ENCODE results near the gene MOBP. TPM values are rescaled to one million over a fixed set of nuclear protein-coding genes. Genes with fewer than 3 reads are reported as not detected.

MOBP gene
- total RNA-seq, 4 donors from 2014 or later: not detected

GRCh38 chr3:39476783-39477182, 9.3 kb downstream of the MOBP start:
- H3K27ac ChIP-seq: no peak overlapping the region
- H3K4me3 ChIP-seq: no peak overlapping the region
- DNase-seq: no peak
- no peaks in the 10 kb centered on the region for H3K4me1 ChIP-seq
- TF ChIP-seq, protein P1, sequence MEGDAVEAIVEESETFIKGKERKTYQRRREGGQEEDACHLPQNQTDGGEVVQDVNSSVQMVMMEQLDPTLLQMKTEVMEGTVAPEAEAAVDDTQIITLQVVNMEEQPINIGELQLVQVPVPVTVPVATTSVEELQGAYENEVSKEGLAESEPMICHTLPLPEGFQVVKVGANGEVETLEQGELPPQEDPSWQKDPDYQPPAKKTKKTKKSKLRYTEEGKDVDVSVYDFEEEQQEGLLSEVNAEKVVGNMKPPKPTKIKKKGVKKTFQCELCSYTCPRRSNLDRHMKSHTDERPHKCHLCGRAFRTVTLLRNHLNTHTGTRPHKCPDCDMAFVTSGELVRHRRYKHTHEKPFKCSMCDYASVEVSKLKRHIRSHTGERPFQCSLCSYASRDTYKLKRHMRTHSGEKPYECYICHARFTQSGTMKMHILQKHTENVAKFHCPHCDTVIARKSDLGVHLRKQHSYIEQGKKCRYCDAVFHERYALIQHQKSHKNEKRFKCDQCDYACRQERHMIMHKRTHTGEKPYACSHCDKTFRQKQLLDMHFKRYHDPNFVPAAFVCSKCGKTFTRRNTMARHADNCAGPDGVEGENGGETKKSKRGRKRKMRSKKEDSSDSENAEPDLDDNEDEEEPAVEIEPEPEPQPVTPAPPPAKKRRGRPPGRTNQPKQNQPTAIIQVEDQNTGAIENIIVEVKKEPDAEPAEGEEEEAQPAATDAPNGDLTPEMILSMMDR (IDR thresholded peaks at IDR 0.05): no peak
- TF ChIP-seq POLR2A (IDR thresholded peaks at IDR 0.05): no peak
- no peaks in the 10 kb centered on the region for H3K27me3 ChIP-seq
- H3K36me3 ChIP-seq: no peaks in the 10 kb centered on the region
- peaks cover 0 to 8% (median 0%) of the 10 kb centered on the region in 4 donors for H3K9me3 ChIP-seq

- H3K4me3 ChIP-seq: no peak overlapping the region
- peaks cover 0 to 8% (median 0%) of the 10 kb centered on the region in 4 donors for H3K9me3 ChIP-seq
- no peak overlapping the region for H3K27ac ChIP-seq
- no peak for DNase-seq
- no peaks in the 10 kb centered on the region for H3K27me3 ChIP-seq
- H3K36me3 ChIP-seq: no peaks in the 10 kb centered on the region
- TF ChIP-seq POLR2A (IDR thresholded peaks at IDR 0.05): no peak
- TF ChIP-seq, protein P1 (IDR thresholded peaks at IDR 0.05): no peak
- no peaks in the 10 kb centered on the region for H3K4me1 ChIP-seq
Observed at GRCh38 chr3:39478226-39478625, 10.7 kb downstream of the MOBP start.

GRCh38 chr3:39479701-39480414, 12.4 kb downstream of the MOBP start:
- H3K36me3 ChIP-seq: no peaks in the 10 kb centered on the region
- H3K4me3 ChIP-seq: no peak overlapping the region
- TF ChIP-seq, protein P1 (IDR thresholded peaks at IDR 0.05): no peak
- TF ChIP-seq POLR2A (IDR thresholded peaks at IDR 0.05): no peak
- H3K4me1 ChIP-seq: no peaks in the 10 kb centered on the region
- H3K27ac ChIP-seq: no peak overlapping the region
- H3K27me3 ChIP-seq: no peaks in the 10 kb centered on the region
- peaks cover 0 to 8% (median 0%) of the 10 kb centered on the region in 4 donors for H3K9me3 ChIP-seq
- DNase-seq: no peak

DNA sequence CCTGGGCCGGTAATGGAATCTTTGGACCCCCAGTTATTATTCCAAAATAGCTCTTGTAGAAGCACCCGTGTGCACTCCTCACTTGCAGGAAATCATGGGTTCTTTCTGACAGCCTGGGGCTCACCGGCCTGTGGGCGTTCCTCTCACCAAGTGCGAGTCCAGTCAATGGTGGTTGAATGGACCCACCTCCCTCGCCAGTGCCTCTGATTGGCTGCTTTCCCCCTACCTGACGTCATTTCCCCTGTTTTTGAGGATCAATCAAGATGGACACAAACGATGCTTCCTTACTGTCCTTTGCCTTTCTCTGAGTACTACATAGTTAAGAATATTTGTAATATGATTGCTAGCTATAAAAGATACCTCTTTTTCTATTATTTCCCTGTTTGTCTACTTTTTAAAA, 18.1 kb downstream of the MOBP start:
- Histone ChIP-seq H3K27me3 (no peaks in the 10 kb centered on the region), H3K9me3 (no peaks in the 10 kb centered on the region), H3K4me1 (no peaks in the 10 kb centered on the region), H3K36me3 (no peaks in the 10 kb centered on the region), H3K4me3 (no peak overlapping the region), H3K27ac (no peak overlapping the region)
- TF ChIP-seq, protein P1 (IDR thresholded peaks at IDR 0.05): no peak
- no peak for TF ChIP-seq POLR2A (IDR thresholded peaks at IDR 0.05)
- no peak for DNase-seq

GRCh38 chr3:39491014-39491413, 23.5 kb downstream of the MOBP start:
- Histone ChIP-seq H3K4me1 (no peaks in the 10 kb centered on the region), H3K27me3 (no peaks in the 10 kb centered on the region), H3K36me3 (no peaks in the 10 kb centered on the region), H3K27ac (no peak overlapping the region), H3K4me3 (no peak overlapping the region), H3K9me3 (no peaks in the 10 kb centered on the region)
- TF ChIP-seq, protein P1 (IDR thresholded peaks at IDR 0.05): no peak
- no peak for TF ChIP-seq POLR2A (IDR thresholded peaks at IDR 0.05)
- no peak for DNase-seq

Measured in Peyer's patch (tissue), 4 donors.